HFF-Myc (cell line): ENCODE data around the gene LGALS8.
A peak's percentile ranks its signal among the peaks of the same experiment; 100 is the strongest.

Experiments
- DNase-seq: peaks from one replicate; pipeline ENCODE4 v3.0.0-alpha.2; 2011; ENCODE audit warnings: low read depth; ENCODE audit errors: extremely low read depth
- H3K4me3 ChIP-seq: replicated peaks from 2 replicates; pipeline ENCODE4 v1.5.1; 2011; ENCODE audit warnings: low read depth, mild to moderate bottlenecking, control low read depth, low read length
- TF ChIP-seq, protein P1 (sequence below): IDR thresholded peaks from 2 replicates; pipeline ENCODE4 v1.5.1; 2012; ENCODE audit warnings: mild to moderate bottlenecking, low read depth, low read length, control low read depth; ENCODE audit errors: missing control alignments

Gene LGALS8

DNA sequence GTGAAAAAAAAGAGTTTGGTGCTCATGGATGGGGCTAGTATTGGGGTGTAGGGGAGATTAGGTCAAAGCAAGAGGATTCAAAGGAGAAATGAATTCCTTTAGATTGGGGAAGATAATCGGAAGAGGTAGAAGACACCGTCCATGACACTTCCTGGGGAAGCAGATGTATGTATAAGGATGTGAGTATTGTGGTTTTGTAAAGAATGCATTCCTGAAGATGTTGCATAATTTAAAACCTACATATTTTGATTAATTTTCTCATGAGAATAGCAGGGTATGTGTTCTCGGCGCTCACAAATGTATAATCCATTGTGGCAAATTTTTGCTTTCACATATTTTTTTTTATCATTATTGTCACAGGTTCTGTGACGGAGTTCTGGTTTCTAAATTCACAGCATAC lies 5.5 kb upstream of the LGALS8 start:
- TF ChIP-seq, protein P1, sequence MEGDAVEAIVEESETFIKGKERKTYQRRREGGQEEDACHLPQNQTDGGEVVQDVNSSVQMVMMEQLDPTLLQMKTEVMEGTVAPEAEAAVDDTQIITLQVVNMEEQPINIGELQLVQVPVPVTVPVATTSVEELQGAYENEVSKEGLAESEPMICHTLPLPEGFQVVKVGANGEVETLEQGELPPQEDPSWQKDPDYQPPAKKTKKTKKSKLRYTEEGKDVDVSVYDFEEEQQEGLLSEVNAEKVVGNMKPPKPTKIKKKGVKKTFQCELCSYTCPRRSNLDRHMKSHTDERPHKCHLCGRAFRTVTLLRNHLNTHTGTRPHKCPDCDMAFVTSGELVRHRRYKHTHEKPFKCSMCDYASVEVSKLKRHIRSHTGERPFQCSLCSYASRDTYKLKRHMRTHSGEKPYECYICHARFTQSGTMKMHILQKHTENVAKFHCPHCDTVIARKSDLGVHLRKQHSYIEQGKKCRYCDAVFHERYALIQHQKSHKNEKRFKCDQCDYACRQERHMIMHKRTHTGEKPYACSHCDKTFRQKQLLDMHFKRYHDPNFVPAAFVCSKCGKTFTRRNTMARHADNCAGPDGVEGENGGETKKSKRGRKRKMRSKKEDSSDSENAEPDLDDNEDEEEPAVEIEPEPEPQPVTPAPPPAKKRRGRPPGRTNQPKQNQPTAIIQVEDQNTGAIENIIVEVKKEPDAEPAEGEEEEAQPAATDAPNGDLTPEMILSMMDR = no peak
- no peak for DNase-seq
- H3K4me3 ChIP-seq = no peak overlapping the region

DNA sequence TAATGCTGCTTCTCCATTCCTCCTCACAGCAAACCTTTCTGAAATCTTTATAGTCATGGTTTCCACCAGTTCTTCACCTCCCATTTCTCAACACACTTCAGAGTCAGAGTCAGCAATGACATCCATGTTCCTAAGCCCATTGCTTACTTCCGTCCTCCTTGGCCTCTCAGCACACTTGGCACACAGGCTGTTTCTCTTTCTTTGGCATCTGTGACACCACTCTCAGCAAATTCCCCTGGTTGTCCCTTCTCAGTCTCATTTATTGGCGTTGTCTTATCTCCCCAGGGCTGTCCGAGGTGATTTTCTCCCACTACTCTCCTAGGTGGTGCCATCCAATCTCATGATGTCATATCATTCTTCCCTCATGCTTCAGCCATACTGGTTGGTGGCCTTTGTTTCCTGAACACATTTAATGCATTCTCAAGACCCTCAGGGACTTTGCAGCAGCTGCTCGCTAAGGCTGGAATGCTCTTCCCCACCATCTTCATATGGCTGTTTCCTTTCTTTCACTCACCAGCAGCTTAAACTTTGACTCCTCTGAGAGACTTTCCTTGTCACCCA lies 3.3 kb upstream of the LGALS8 start:
- TF ChIP-seq, protein P1 = no peak
- no peak for DNase-seq
- no peak overlapping the region for H3K4me3 ChIP-seq

DNA sequence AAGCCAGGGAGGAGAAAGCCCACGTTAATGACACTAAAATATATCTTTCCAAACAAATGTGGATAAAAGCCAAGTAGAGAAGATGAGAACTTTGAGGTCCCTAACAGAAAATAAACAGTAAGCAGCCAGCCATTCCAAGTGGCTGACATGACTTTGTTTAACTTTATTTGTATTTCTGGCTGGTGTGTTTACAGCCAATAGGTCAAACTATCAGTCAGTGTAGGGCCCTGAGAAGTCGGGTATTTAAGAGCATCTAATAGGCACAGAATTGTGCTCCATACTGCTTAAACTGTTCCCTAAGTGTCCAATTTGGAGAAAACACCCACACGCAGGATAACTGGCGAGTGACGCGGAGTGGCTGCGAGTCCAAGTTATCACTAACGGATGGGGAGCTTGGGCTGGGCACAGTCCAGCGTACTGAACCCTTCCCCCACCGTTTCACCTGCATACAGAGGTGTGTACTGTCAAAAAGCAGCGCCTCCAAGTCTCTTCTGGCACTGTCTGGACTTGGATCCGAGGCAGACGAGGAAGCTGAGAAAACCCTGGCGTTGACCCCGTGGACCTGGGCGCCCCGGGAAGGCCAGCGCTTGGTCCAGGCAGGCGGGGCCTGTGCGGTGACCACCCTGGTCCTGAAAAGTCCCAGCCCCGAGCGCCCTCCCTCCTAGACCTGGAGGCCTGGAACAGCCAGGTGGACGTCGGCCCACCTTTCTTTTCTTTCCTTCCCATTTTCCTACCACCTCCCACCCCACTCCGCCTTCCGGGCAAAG lies 662 bp upstream of the LGALS8 start:
- TF ChIP-seq, protein P1 = no peak
- no peak for DNase-seq
- peak overlapping the region; percentile 96 for H3K4me3 ChIP-seq

DNA sequence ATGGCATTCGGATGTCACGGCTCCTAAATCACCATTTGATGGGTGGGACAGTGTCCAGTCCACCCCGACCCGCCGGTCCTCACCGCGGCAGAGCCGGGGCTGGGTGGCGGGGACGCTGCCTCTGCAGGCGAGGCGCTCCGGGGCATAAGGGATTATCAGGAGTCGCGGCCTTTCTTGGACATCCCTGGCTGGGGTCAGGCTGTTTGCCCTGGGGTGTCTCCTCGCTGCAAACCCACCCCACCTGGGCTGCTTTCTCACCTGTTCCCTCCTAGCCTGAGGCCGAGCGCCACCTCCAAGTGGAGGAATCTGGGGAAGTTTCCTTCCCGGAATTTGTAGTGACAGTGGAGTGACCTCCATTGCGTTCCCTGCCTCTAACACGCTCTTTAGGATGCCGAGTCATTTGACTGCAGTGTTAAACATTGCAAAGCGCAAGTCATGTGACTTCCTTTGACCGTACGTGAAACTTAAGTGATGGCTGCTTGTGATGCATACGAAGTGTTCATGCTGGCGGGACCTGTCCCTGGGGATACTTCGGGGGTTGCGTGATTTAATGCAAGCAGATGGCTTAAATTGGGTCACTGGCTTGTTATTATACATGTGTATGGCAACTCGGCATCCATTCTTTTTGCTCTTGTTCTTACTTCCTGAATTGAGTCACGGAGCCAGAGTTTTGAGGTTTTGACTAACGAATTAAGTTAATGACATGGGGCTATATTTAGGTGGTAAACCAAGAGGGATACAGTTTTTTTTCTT lies 536 bp downstream of the LGALS8 start:
- peak overlapping the region; percentile 96 for H3K4me3 ChIP-seq
- TF ChIP-seq, protein P1 = no peak
- DNase-seq = peak; percentile 56

DNA sequence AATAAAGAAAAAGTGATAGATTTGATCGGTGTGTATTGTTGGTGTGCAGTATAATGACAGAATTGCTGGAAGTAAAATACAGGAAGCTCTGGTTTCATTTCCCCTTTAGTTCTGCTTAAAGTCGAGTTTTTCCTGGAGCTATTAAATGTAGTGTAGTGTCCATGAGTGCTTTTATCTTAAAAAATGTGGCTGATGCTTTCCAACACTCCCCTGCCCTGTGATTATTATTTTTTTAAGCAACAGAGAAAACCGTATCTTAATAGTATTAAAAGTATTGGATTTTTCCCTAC lies 1.1 kb downstream of the LGALS8 start:
- TF ChIP-seq, protein P1 = no peak
- H3K4me3 ChIP-seq = peak overlapping the region; percentile 96
- no peak for DNase-seq

DNA sequence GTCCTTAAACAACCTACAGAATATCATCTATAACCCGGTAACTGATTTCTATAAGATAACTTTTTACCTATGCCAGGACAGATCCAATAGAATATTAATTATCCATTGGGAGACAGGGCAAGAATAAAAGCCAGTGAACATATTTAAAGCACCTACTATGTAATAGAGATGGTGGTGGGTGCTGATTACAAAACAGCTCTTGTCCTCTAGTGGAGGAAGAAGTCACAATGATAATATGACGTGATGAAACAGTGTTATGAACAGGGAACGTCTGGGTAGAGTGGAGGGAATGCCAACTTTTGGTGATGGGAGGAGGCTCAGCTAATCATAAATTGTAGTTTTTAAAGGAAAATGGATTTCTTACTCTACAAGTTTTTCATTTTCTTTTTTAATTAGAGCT lies 2.3 kb downstream of the LGALS8 start:
- TF ChIP-seq, protein P1 = no peak
- H3K4me3 ChIP-seq = no peak overlapping the region
- DNase-seq = no peak
